Activated B cell treated with CpG ODN at 0.5 μM for 24 hours (primary cell): ENCODE measurements around the gene EML6. TPM values are rescaled to one million over a fixed set of nuclear protein-coding genes. Genes with fewer than 3 reads are reported as not detected.

Source experiments
- ATAC-seq: fragments of 200-7000 bp; cut with Tn5 transposase; one replicate; pipeline ENCODE4 v1.10.0; 2021; ENCODE audit warnings: low read depth, mild to moderate bottlenecking, moderate library complexity
- CTCF ChIA-PET: fragments of 350-600 bp; sonication (Branson Sonifier 250); formaldehyde crosslinking; loops from one replicate; lab custom pipeline; 2021; ENCODE audit warnings: antibody characterized with exemption; lab: Charles Lee
- POLR2A ChIA-PET: fragments of 350-600 bp; sonication (Branson Sonifier 250); formaldehyde crosslinking; loops from one replicate; lab custom pipeline; 2021; ENCODE audit warnings: antibody characterized with exemption; lab: Charles Lee
- DNase-seq: peaks from one replicate; pipeline ENCODE4 v3.0.0; 2022
- H3K27ac Mint-ChIP-seq: one replicate; pipeline ENCODE4 v1.8.0; 2020; ENCODE audit warnings: mixed read lengths
- H3K27me3 Mint-ChIP-seq: one replicate; pipeline ENCODE4 v1.8.0; 2021; ENCODE audit warnings: mixed read lengths
- H3K36me3 Mint-ChIP-seq: one replicate; pipeline ENCODE4 v1.8.0; 2021; ENCODE audit warnings: low read depth, mixed read lengths
- H3K4me1 Mint-ChIP-seq: one replicate; pipeline ENCODE4 v1.8.0; 2021; ENCODE audit warnings: mixed read lengths
- H3K4me3 Mint-ChIP-seq: one replicate; pipeline ENCODE4 v1.8.0; 2020; ENCODE audit warnings: mild to moderate bottlenecking, mixed read lengths
- H3K9me3 Mint-ChIP-seq: one replicate; pipeline ENCODE4 v1.8.0; 2020; ENCODE audit warnings: mixed read lengths
- intact Hi-C: fragments of 100-400 bp; cut with micrococcal nuclease; formaldehyde crosslinking; loops from one replicate; pipeline ENCODE4 v1.15.1; 2024
- total RNA-seq: library from RNA; stranded (reverse); gene quantifications from 2 replicates; pipeline ENCODE4 v1.2.3, GENCODE V29; 2022
- TF ChIP-seq, protein P1 (sequence below): fragments of 200-600 bp; IDR thresholded peaks from one replicate; pipeline ENCODE4 v1.8.0; 2022; ENCODE audit warnings: antibody characterized with exemption, mild to moderate bottlenecking

The EML6 gene
- total RNA-seq, 1 donor from 2014 or later, result 31.5 TPM

DNA sequence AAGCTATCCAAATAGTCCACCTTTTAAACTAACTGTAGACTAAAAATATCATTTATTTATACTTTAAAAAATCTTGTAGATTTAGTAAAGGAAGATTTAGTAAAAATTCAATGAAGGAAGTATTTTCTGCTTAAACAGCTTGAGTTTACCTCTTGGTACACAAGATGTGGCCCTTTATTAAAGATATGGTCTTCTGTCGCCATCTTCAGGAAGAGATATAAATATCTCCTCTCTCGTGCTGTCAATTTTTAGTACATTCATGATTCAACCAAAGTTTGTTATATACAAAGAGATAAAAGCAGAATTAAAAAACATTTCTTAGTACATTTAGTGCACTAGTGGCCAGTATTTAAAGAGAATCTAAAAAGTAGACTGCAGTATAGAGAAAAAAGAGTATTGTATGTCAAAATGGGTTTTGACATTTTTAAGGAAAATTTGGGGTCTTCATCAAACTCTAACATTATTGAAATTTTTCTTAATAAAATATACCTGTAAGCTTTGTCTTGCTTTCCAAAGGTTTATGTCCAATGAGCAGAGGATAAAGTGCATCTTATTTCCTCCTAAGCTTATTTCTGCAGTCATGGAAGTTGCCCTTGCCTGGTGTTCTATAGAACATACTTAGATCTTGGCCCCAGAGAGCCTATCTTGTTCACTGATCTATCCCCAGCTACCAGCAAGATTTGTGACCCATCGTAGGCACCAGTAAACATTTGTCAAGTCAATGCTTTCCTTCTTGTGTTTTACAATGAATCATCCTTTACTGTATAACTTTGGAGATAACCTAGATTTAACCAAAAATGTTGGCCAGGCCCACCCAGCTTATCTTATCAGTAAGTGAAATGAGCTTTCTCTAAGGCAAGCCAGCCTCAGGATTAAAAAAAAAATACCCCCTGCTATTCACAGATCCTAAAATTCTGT lies 18.5 kb upstream of the EML6 start:
- H3K36me3 Mint-ChIP-seq, result no peaks in the 10 kb centered on the region
- ChIA-PET POLR2A (interaction anchor here (0.6 to 1.4 kb wide), 9 partner anchors 32 to 607 kb away, joined by 3 to 5 read pairs (median 4); no protein-coding TSS in a partner anchor), CTCF (interaction anchor here (0.7 to 7.9 kb wide), 40 partner anchors 9 to 603 kb away, joined by 3 to 130 read pairs (median 4); a partner anchor contains a TSS)
- H3K27me3 Mint-ChIP-seq, result peaks cover 8% of the 10 kb centered on the region
- ATAC-seq, result peak; percentile 51
- H3K9me3 Mint-ChIP-seq, result no peaks in the 10 kb centered on the region
- intact Hi-C loops, result loop anchor here (1.0 to 10.0 kb wide), 8 partner anchors 40 to 1280 kb away; no protein-coding TSS in a partner anchor
- H3K4me3 Mint-ChIP-seq, result no peak overlapping the region
- DNase-seq, result no peak
- TF ChIP-seq, protein P1, sequence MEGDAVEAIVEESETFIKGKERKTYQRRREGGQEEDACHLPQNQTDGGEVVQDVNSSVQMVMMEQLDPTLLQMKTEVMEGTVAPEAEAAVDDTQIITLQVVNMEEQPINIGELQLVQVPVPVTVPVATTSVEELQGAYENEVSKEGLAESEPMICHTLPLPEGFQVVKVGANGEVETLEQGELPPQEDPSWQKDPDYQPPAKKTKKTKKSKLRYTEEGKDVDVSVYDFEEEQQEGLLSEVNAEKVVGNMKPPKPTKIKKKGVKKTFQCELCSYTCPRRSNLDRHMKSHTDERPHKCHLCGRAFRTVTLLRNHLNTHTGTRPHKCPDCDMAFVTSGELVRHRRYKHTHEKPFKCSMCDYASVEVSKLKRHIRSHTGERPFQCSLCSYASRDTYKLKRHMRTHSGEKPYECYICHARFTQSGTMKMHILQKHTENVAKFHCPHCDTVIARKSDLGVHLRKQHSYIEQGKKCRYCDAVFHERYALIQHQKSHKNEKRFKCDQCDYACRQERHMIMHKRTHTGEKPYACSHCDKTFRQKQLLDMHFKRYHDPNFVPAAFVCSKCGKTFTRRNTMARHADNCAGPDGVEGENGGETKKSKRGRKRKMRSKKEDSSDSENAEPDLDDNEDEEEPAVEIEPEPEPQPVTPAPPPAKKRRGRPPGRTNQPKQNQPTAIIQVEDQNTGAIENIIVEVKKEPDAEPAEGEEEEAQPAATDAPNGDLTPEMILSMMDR, result no peak
- no peak overlapping the region for H3K27ac Mint-ChIP-seq
- H3K4me1 Mint-ChIP-seq, result peaks cover 8% of the 10 kb centered on the region

DNA sequence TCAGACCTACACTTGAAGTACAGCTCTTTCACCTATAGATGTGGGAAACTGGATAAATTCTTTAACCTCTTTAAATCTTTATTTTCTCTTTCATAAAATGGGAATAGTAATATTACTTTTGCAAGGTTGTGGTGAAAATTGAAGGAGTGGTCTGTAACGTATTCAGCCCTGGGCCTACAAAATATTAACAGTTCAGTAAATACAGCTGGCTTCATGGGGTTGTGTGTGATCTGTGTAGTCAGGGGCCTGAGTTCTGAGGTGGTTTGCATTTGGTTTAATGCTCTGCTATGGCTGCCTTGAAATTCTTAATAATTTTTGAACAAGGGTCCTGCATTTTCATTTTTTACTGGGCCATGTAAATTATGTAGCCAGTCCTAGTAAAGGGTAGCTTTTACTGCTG lies 16.8 kb upstream of the EML6 start:
- POLR2A ChIA-PET, result interaction anchor here (0.5 kb wide), 1 partner anchor 606 kb away, joined by 10 read pairs; no protein-coding TSS in a partner anchor
- CTCF ChIA-PET, result interaction anchor here (1.1 to 7.9 kb wide), 6 partner anchors 17 to 601 kb away, joined by 3 to 130 read pairs (median 36); partner anchors contain the start of gene EML6
- DNase-seq (no peak), ATAC-seq (no peak)
- TF ChIP-seq, protein P1, result no peak
- H3K9me3 Mint-ChIP-seq, result no peaks in the 10 kb centered on the region
- no peak overlapping the region for H3K27ac Mint-ChIP-seq
- H3K4me3 Mint-ChIP-seq, result no peak overlapping the region
- peaks cover 6% of the 10 kb centered on the region for H3K4me1 Mint-ChIP-seq
- H3K27me3 Mint-ChIP-seq, result peaks cover 8% of the 10 kb centered on the region
- H3K36me3 Mint-ChIP-seq, result no peaks in the 10 kb centered on the region
- intact Hi-C loops, result loop anchor here (5.0 to 10.0 kb wide), 3 partner anchors 306 to 1282 kb away; no protein-coding TSS in a partner anchor

DNA sequence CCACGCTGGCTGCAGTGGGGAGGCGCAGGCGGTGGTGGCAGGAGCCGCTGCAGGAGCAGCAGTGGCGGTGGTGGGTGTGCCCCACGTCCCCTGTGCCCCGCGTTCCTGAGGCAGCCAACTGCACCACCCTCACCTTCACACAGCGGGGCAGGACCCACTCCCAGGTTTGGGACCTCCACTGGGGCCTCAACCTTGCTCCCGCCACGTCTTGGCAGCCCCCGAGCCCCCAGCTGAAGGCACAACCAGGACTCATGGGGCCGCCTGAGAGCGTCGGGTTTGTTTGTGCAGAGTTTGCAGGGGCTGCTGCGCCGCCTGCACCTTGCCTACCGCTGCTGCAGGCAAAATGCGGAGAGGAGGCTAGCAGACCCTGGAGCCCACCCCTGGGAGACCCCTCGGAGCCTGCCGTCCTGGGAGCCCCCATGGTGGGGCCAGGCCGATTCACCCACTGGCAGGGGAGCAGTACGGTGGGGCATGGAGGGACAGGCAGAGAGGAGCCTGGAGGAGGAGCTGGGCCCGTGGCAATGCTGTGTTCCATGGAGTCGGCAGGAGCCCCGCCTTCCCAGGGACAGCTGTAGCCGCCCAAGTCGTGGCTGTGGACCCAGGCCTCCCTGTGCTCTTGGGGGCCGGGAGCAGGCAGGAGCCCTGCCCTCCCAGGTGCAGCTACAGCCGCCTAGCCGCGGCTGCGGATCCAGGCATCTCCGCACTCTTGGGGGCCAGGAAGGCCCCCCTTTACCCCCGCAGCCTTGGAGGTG lies 14.7 kb upstream of the EML6 start:
- ATAC-seq, result peak; percentile 61
- H3K4me3 Mint-ChIP-seq, result peak overlapping the region; percentile 75
- TF ChIP-seq, protein P1, result no peak
- H3K9me3 Mint-ChIP-seq, result no peaks in the 10 kb centered on the region
- intact Hi-C loops, result loop anchor here (1.0 to 10.0 kb wide), 6 partner anchors 15 to 1284 kb away; partner anchors contain the start of gene EML6
- peaks cover 6% of the 10 kb centered on the region for H3K4me1 Mint-ChIP-seq
- H3K27ac Mint-ChIP-seq, result no peak overlapping the region
- peak; percentile 32 for DNase-seq
- no peaks in the 10 kb centered on the region for H3K36me3 Mint-ChIP-seq
- H3K27me3 Mint-ChIP-seq, result peaks cover 8% of the 10 kb centered on the region
- ChIA-PET CTCF (interaction anchor here (1.0 to 7.9 kb wide), 5 partner anchors 43 to 603 kb away, joined by 3 to 130 read pairs (median 69); no protein-coding TSS in a partner anchor), POLR2A (interaction anchor here (1.1 to 1.8 kb wide), 3 partner anchors 15 to 17 kb away, joined by 3 to 6 read pairs (median 5); partner anchors contain the start of gene EML6)

DNA sequence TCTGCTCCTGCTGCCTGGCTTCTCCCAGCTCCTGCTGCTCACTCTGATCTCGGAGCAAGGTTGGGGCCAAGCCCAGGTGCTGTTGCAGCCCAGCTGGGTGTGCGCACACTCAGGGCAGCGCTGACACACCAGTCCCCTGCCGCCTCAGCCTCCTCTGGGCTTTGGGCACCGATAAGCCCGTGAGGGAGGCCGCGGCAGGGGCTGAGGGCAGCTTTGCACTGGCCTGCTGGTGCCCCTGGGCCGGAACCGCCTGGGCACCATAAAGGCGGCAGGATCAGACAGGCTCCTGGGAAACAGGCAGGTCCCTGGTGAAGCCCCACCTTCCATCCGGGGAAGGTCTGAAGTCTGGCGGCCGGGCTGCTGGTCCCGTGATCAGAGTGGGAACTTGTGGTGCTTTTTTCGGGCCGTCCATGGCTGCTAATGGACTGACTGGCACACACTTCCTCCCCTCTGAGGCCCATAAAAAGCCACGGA lies 14.1 kb upstream of the EML6 start:
- Mint-ChIP-seq H3K27ac (no peak overlapping the region), H3K36me3 (no peaks in the 10 kb centered on the region), H3K4me3 (peak overlapping the region; percentile 75), H3K4me1 (peaks cover 6% of the 10 kb centered on the region), H3K9me3 (no peaks in the 10 kb centered on the region), H3K27me3 (peaks cover 8% of the 10 kb centered on the region)
- POLR2A ChIA-PET, result interaction anchor here (1.1 to 1.4 kb wide), 2 partner anchors 14 to 18 kb away, joined by 3 to 6 read pairs; partner anchors contain the start of gene EML6
- intact Hi-C loops, result loop anchor here (1.0 to 10.0 kb wide), 5 partner anchors 14 to 1285 kb away; partner anchors contain the start of gene EML6
- DNase-seq (peak; percentile 28), ATAC-seq (peak; percentile 53)
- CTCF ChIA-PET, result interaction anchor here (1.0 to 3.2 kb wide), 3 partner anchors 43 to 603 kb away, joined by 3 to 22 read pairs (median 4); no protein-coding TSS in a partner anchor
- TF ChIP-seq, protein P1, result no peak
